ENCODE results near the gene SYNGAP1.
A peak's percentile ranks its signal among the peaks of the same experiment; 100 is the strongest.

Gene SYNGAP1

GRCh38 chr6:33438978-33439594, 19.2 kb downstream of the SYNGAP1 start:
- DNase-seq (ENCODE audit: low read depth, low spot score): no peak

- DNase-seq (ENCODE audit: low read depth, low spot score): no peak
These were observed 20.2 kb downstream of the SYNGAP1 start for GRCh38 chr6:33439956-33440648.

GRCh38 chr6:33440649-33441309, 20.9 kb downstream of the SYNGAP1 start:
- DNase-seq (ENCODE audit: low read depth, low spot score): no peak

- DNase-seq (ENCODE audit: low read depth, low spot score): no peak
These were observed 21.6 kb downstream of the SYNGAP1 start for GRCh38 chr6:33441457-33441856.

GRCh38 chr6:33442283-33442682, 22.4 kb downstream of the SYNGAP1 start:
- no peak for DNase-seq (ENCODE audit: low read depth, low spot score)

GRCh38 chr6:33443025-33443424, 23.2 kb downstream of the SYNGAP1 start:
- no peak for DNase-seq (ENCODE audit: low read depth, low spot score)

GRCh38 chr6:33443619-33444504, 24.0 kb downstream of the SYNGAP1 start:
- DNase-seq (ENCODE audit: low read depth, low spot score): no peak

GRCh38 chr6:33445119-33445603, 25.3 kb downstream of the SYNGAP1 start:
- DNase-seq (ENCODE audit: low read depth, low spot score): no peak

GRCh38 chr6:33446356-33446755, 26.5 kb downstream of the SYNGAP1 start:
- DNase-seq (ENCODE audit: low read depth, low spot score): no peak

- no peak for DNase-seq (ENCODE audit: low read depth, low spot score)
These were observed 30.6 kb downstream of the SYNGAP1 start for GRCh38 chr6:33450434-33450833.

- DNase-seq (ENCODE audit: low read depth, low spot score): no peak
These were observed 31.7 kb downstream of the SYNGAP1 start for GRCh38 chr6:33451606-33452005.

GRCh38 chr6:33452496-33452895, 32.6 kb downstream of the SYNGAP1 start:
- DNase-seq (ENCODE audit: low read depth, low spot score): no peak

GRCh38 chr6:33453393-33454008, 33.6 kb downstream of the SYNGAP1 start:
- no peak for DNase-seq (ENCODE audit: low read depth, low spot score)

GRCh38 chr6:33454009-33454946, 34.4 kb downstream of the SYNGAP1 start, which contains the start of gene ZBTB9:
ZBTB9 (plus strand) TSS chr6:33454576; CDS start chr6:33455101, 525 bp downstream.
- DNase-seq (ENCODE audit: low read depth, low spot score): peak; percentile 89

- DNase-seq (ENCODE audit: low read depth, low spot score): no peak
These were observed 35.2 kb downstream of the SYNGAP1 start for GRCh38 chr6:33455051-33455450.

GRCh38 chr6:33456156-33456555, 36.3 kb downstream of the SYNGAP1 start:
- no peak for DNase-seq (ENCODE audit: low read depth, low spot score)

GRCh38 chr6:33458676-33459075, 38.8 kb downstream of the SYNGAP1 start:
- DNase-seq (ENCODE audit: low read depth, low spot score): no peak

- no peak for DNase-seq (ENCODE audit: low read depth, low spot score)
These were observed 39.4 kb downstream of the SYNGAP1 start for GRCh38 chr6:33459226-33459625.

- DNase-seq (ENCODE audit: low read depth, low spot score): no peak
These were observed 46.3 kb downstream of the SYNGAP1 start for GRCh38 chr6:33466075-33466735.

GRCh38 chr6:33467091-33467490, 47.2 kb downstream of the SYNGAP1 start:
- DNase-seq (ENCODE audit: low read depth, low spot score): no peak
